Retinal pigment epithelial cell (primary cell): ENCODE data around the gene TRPV6.

Experiments
- DNase-seq: peaks from one replicate; pipeline ENCODE4 v3.0.0-alpha.2; 2010; ENCODE audit warnings: low read depth
- H3K4me3 ChIP-seq: 2 replicates; pipeline ENCODE4 v1.5.1; 2011; ENCODE audit warnings: mild to moderate bottlenecking, low read length, control low read depth, moderate library complexity
- TF ChIP-seq, protein P1 (sequence below): conservative IDR thresholded peaks from 2 replicates; pipeline ENCODE4 v1.5.1; 2011; ENCODE audit warnings: low read depth, low read length, control low read depth, inconsistent platforms

TRPV6 gene

DNA sequence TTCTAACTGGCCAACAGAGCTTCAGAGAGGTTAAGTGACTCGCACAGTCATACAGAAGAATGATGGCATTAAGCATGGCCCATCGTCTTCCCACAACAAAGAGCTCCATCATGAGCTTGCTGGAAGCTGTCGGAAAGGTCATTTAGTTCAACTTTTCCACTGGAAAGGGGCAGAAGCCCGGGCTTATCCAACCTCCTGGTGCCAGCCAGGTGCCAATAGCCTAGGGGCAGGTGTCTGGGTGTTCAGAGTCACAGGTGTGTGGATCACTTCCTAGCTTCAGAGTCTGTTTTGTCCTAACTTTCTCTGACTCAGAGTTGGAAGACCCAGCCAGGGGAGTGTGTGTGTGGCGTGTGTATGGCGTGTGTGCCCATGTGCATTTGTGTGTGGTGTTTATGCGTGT is 1.3 kb upstream of the TRPV6 start:
- H3K4me3 ChIP-seq: no peak overlapping the region
- TF ChIP-seq, protein P1, sequence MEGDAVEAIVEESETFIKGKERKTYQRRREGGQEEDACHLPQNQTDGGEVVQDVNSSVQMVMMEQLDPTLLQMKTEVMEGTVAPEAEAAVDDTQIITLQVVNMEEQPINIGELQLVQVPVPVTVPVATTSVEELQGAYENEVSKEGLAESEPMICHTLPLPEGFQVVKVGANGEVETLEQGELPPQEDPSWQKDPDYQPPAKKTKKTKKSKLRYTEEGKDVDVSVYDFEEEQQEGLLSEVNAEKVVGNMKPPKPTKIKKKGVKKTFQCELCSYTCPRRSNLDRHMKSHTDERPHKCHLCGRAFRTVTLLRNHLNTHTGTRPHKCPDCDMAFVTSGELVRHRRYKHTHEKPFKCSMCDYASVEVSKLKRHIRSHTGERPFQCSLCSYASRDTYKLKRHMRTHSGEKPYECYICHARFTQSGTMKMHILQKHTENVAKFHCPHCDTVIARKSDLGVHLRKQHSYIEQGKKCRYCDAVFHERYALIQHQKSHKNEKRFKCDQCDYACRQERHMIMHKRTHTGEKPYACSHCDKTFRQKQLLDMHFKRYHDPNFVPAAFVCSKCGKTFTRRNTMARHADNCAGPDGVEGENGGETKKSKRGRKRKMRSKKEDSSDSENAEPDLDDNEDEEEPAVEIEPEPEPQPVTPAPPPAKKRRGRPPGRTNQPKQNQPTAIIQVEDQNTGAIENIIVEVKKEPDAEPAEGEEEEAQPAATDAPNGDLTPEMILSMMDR: no peak
- no peak for DNase-seq

DNA sequence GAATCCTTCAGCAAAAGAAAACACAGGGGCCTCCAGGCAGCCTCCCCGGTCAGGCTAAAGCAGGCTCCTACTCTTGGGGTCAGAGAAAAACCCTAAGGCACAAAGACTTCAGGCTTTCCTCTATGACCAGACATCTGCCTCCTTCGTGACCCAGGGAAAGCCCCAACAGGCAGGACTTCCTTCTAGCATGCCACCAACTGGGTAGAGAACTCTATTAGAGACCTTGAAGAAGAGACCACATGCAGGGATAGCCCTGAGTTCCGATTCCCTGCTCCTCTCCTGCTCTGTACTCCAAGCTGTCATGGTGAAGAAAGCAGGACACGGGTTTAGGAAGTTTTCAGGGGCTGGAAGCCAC is 1.3 kb downstream of the TRPV6 start:
- no peak for DNase-seq
- TF ChIP-seq, protein P1: no peak

DNA sequence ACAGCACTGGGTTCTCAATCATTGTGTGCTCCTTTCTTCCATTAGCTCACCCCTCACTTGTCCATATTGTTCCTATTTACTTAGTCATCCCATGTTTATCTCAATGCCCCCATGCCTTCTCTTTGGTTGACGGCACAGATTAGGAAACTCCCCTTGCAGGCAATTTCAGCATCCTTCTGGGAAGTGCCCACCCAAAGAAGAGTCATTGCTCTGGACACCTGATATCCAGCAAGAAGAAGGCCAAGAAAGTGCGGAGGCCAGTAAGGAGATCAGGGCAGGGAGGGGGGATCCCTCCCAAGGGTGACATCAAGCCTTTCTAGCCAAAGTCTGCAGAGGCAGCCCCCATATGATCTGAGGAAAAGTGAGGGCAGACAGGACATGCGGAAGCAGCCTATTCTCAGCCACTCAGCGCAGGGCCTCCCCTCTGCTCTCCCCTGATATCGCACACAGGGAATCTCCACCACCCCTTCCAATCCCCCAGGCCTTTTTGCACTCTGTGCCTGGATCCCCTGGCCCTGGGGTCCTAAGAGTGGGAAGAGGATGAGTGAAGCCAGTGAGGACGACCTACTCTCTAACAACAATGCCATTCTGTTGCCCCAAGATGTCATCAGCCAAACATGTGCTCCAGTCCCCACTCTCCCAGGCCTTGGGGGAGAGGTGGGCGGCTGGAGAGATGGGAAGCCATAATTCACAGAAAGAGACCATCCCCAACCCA is 1.8 kb downstream of the TRPV6 start:
- TF ChIP-seq, protein P1: no peak
- no peak for DNase-seq

More for the DNA sequence above, 1.3 kb downstream of the TRPV6 start:
- H3K4me3 ChIP-seq: no peak overlapping the region

DNA sequence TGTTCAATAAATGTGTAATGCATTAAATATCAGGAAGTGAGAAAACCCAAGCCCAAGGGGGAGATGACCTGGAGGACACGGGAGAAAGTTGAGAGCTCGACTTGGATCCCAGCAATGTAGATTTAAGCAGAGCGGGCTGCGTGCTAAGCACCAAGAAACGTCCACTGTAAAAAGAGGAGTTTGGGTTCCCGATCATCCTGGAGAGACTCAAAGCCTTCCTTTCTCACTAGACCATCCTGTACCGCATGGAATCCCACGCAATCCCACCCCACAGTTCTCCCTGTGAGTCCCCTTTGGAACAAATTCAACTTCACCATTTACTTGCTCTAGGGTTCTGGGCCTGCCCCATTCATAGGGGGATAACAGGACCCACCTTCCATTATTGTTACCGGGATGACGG is 2.4 kb downstream of the TRPV6 start:
- TF ChIP-seq, protein P1: no peak
- DNase-seq: no peak
- no peak overlapping the region for H3K4me3 ChIP-seq

More for the DNA sequence above, 1.8 kb downstream of the TRPV6 start:
- no peak overlapping the region for H3K4me3 ChIP-seq

DNA sequence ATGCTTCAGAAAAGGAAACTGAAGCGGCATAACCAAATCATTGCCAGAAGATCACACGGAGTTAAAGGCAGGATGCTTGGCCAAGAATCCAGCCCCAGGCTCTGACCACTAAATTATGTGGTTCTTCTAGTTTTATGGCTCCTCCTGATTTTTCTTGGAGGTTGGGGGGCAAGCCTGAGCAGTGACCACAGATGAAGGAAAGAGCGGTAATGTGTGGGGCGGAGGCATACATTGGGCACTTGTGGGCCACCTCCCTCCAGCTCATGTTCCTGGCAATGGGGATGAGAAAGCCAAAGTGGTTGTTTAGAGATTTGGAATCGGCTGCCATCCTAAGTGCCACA is 3.2 kb downstream of the TRPV6 start:
- TF ChIP-seq, protein P1: no peak
- H3K4me3 ChIP-seq: no peak overlapping the region
- no peak for DNase-seq

DNA sequence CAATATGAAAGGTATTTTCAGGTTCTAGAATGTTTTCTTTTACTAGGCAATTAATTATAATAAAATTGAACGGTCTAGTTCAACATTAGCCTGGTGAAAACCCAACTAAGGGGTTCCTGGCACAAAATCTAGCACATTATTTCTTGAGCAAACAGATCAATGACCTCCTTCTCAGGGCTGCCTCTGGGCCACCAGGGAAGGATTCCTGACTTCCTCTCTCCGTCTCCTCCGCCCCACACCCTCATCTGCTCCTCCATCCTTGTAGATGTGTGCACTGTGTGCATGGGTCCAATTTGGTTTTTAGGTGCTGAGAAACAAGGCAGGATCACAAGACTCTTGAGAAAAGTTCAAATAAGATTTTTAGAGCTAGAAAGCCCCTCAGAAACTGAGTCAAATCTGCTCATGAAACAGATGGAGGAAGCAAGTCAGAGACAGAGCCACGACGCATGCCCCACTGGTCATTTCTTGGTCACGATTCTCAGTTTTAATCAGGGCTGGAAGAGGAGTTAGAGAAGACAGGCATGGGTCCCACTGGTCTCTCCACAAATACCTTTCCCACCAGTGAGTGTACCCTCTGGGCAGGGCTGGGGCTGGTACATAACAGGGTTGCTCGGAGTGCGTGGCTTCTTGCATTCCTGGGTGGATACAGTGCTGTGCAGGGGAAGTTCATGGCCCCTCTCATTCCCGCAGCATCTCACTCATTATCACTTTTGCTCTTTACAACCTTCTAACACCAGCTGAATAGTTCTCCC is 3.8 kb downstream of the TRPV6 start:
- no peak for DNase-seq
- H3K4me3 ChIP-seq: no peak overlapping the region
- TF ChIP-seq, protein P1: no peak
